H9 (cell line): ENCODE results near the gene DHX30. TPM values are rescaled to one million over a fixed set of nuclear protein-coding genes. Genes with fewer than 3 reads are reported as not detected.
A peak's percentile ranks its signal among the peaks of the same experiment; 100 is the strongest.

Source experiments
- DNase-seq: peaks from one replicate; pipeline ENCODE4 v3.0.0-alpha.2; 2017
- H2AFZ ChIP-seq: one replicate; pipeline ENCODE4 v1.6.1; 2013; ENCODE audit warnings: mild to moderate bottlenecking, low read length, control low read depth, moderate library complexity
- H2AK5ac ChIP-seq: 2 replicates; pipeline ENCODE4 v1.6.1; 2013; ENCODE audit warnings: low read length, control low read depth, mixed read lengths; ENCODE audit not compliant: insufficient read length
- H2BK120ac ChIP-seq: one replicate; pipeline ENCODE4 v1.6.1; 2013; ENCODE audit warnings: low read depth, mild to moderate bottlenecking, low read length, control low read depth, inconsistent platforms; ENCODE audit not compliant: poor library complexity, severe bottlenecking
- H2BK12ac ChIP-seq: 2 replicates; pipeline ENCODE4 v1.6.1; 2013; ENCODE audit warnings: low read length, control low read depth, mixed read lengths, low read depth; ENCODE audit not compliant: insufficient read length
- H2BK15ac ChIP-seq: 2 replicates; pipeline ENCODE4 v1.6.1; 2013; ENCODE audit warnings: low read depth, low read length, control low read depth
- H2BK20ac ChIP-seq: one replicate; pipeline ENCODE4 v1.6.1; 2013; ENCODE audit warnings: low read depth, mild to moderate bottlenecking, low read length, control low read depth, inconsistent platforms; ENCODE audit not compliant: poor library complexity, severe bottlenecking
- H2BK5ac ChIP-seq: 2 replicates; pipeline ENCODE4 v1.6.1; 2013; ENCODE audit warnings: low read length, control low read depth, mixed read lengths; ENCODE audit not compliant: insufficient read length
- H3K14ac ChIP-seq: 2 replicates; pipeline ENCODE4 v1.6.1; 2013; ENCODE audit warnings: low read length, control low read depth; ENCODE audit not compliant: insufficient read depth
- H3K18ac ChIP-seq: 2 replicates; pipeline ENCODE4 v1.6.1; 2013; ENCODE audit warnings: low read depth, mild to moderate bottlenecking, mixed read lengths, low read length, control low read depth; ENCODE audit not compliant: insufficient read length
- H3K23ac ChIP-seq: 2 replicates; pipeline ENCODE4 v1.6.1; 2013; ENCODE audit warnings: low read length, control low read depth, mixed read lengths, low read depth; ENCODE audit not compliant: insufficient read length
- H3K23me2 ChIP-seq: 2 replicates; pipeline ENCODE4 v1.6.1; 2013; ENCODE audit warnings: low read depth, mild to moderate bottlenecking, mixed read lengths, low read length, control low read depth; ENCODE audit not compliant: insufficient read length, poor library complexity, severe bottlenecking
- H3K27ac ChIP-seq: 2 replicates; pipeline ENCODE4 v1.5.1; 2013; ENCODE audit warnings: low read length, control low read depth, mixed read lengths, low read depth; ENCODE audit not compliant: insufficient read length
- H3K27me3 ChIP-seq: 2 replicates; pipeline ENCODE4 v1.6.1; 2013; ENCODE audit warnings: low read length, control low read depth, inconsistent platforms; ENCODE audit not compliant: insufficient read depth
- H3K4ac ChIP-seq: 2 replicates; pipeline ENCODE4 v1.6.1; 2013; ENCODE audit warnings: low read depth, mild to moderate bottlenecking, control low read depth, inconsistent platforms, low read length, moderate library complexity
- H3K4me1 ChIP-seq: 2 replicates; pipeline ENCODE4 v1.6.1; 2013; ENCODE audit warnings: low read length, control low read depth, inconsistent platforms; ENCODE audit not compliant: insufficient read depth
- H3K4me2 ChIP-seq: 2 replicates; pipeline ENCODE4 v1.6.1; 2013; ENCODE audit warnings: low read length, control low read depth, mixed read lengths; ENCODE audit not compliant: insufficient read length, insufficient read depth
- H3K56ac ChIP-seq: 2 replicates; pipeline ENCODE4 v1.6.1; 2013; ENCODE audit warnings: low read depth, mild to moderate bottlenecking, mixed read lengths, low read length, control low read depth; ENCODE audit not compliant: insufficient read length
- H3K79me1 ChIP-seq: 2 replicates; pipeline ENCODE4 v1.6.1; 2013; ENCODE audit warnings: low read depth, mild to moderate bottlenecking, moderate library complexity, low read length, control low read depth, inconsistent platforms; ENCODE audit not compliant: insufficient read depth, poor library complexity, severe bottlenecking
- H3K79me2 ChIP-seq: 2 replicates; pipeline ENCODE4 v1.6.1; 2013; ENCODE audit warnings: low read length, control low read depth, inconsistent platforms; ENCODE audit not compliant: insufficient read depth
- H3K9ac ChIP-seq: 2 replicates; pipeline ENCODE4 v1.6.1; 2013; ENCODE audit warnings: low read length, control low read depth, mixed read lengths; ENCODE audit not compliant: insufficient read length; ENCODE audit errors: extremely low read depth
- H3K9me3 ChIP-seq: one replicate; pipeline ENCODE4 v1.6.1; 2013; ENCODE audit warnings: low read depth, low read length, inconsistent platforms; ENCODE audit not compliant: control insufficient read depth
- H3T11ph ChIP-seq: one replicate; pipeline ENCODE4 v1.6.1; 2013; ENCODE audit warnings: mild to moderate bottlenecking, low read length, control low read depth, inconsistent platforms
- H4K20me1 ChIP-seq: one replicate; pipeline ENCODE4 v1.6.1; 2013; ENCODE audit not compliant: control insufficient read depth, insufficient read length, insufficient read depth
- H4K5ac ChIP-seq: 2 replicates; pipeline ENCODE4 v1.6.1; 2013; ENCODE audit warnings: low read depth, mild to moderate bottlenecking, mixed read lengths, low read length, control low read depth; ENCODE audit not compliant: insufficient read length
- H4K8ac ChIP-seq: replicated peaks from 2 replicates; pipeline ENCODE4 v1.6.1; 2013; ENCODE audit warnings: low read length, control low read depth, mixed read lengths, low read depth; ENCODE audit not compliant: insufficient read length
- H4K91ac ChIP-seq: 2 replicates; pipeline ENCODE4 v1.6.1; 2013; ENCODE audit warnings: low read depth, mild to moderate bottlenecking, moderate library complexity, mixed read lengths, low read length, control low read depth; ENCODE audit not compliant: insufficient read length
- H3K27ac Mint-ChIP-seq, 3 experiments: 2 replicates in 2 of 3; 3 replicates in 1 of 3; pipeline ENCODE4 v1.8.0; 2020 to 2021; ENCODE audit warnings: mixed read lengths in 3 of 3, mild to moderate bottlenecking in 1 of 3, moderate library complexity in 1 of 3
- H3K27me3 Mint-ChIP-seq: 2 replicates; pipeline ENCODE4 v1.8.0; 2021; ENCODE audit warnings: low read depth, mild to moderate bottlenecking, moderate library complexity, mixed read lengths
- H3K36me3 Mint-ChIP-seq, 3 experiments: 2 replicates in 2 of 3; 3 replicates in 1 of 3; pipeline ENCODE4 v1.8.0; 2020 to 2021; ENCODE audit warnings: low read depth in 3 of 3, mixed read lengths in 3 of 3; ENCODE audit not compliant: insufficient read depth in 1 of 3
- H3K4me1 Mint-ChIP-seq, 2 experiments: 2 replicates each; pipeline ENCODE4 v1.8.0; 2020; ENCODE audit warnings: mixed read lengths in 2 of 2
- H3K4me3 Mint-ChIP-seq, 2 experiments: 2 replicates in 1 of 2; 3 replicates in 1 of 2; pipeline ENCODE4 v1.8.0; 2020 to 2021; ENCODE audit warnings: mild to moderate bottlenecking in 2 of 2, mixed read lengths in 2 of 2, moderate library complexity in 1 of 2
- H3K9me3 Mint-ChIP-seq, 2 experiments: 2 replicates in 1 of 2; 3 replicates in 1 of 2; pipeline ENCODE4 v1.8.0; 2020; ENCODE audit warnings: mild to moderate bottlenecking in 2 of 2, mixed read lengths in 2 of 2, moderate library complexity in 1 of 2
- CTCF ChIP-seq: fragments of 200-600 bp; sonication (generic); conservative IDR thresholded peaks from 3 replicates; pipeline ENCODE4 v1.8.0; 2021; ENCODE audit warnings: antibody characterized with exemption, mild to moderate bottlenecking
- WGBS: extraction: QIAGEN DNeasy Blood & Tissue Kit; methylation state at CpG from one replicate; pipeline ENCODE4 v1.1.7; 2013; ENCODE audit warnings: missing lambda C conversion rate, low lambda C conversion rate, mixed read lengths; ENCODE audit not compliant: insufficient read length; ENCODE audit errors: extremely low coverage; 5-methylcytosine and 5-hydroxymethylcytosine counted together
- total RNA-seq: library from RNA; stranded (reverse); gene quantifications from 2 replicates; pipeline ENCODE4 v1.2.1, GENCODE V29; 2021

Gene DHX30
- total RNA-seq, 1 experiment from 2014 or later, result 107 TPM

DNA sequence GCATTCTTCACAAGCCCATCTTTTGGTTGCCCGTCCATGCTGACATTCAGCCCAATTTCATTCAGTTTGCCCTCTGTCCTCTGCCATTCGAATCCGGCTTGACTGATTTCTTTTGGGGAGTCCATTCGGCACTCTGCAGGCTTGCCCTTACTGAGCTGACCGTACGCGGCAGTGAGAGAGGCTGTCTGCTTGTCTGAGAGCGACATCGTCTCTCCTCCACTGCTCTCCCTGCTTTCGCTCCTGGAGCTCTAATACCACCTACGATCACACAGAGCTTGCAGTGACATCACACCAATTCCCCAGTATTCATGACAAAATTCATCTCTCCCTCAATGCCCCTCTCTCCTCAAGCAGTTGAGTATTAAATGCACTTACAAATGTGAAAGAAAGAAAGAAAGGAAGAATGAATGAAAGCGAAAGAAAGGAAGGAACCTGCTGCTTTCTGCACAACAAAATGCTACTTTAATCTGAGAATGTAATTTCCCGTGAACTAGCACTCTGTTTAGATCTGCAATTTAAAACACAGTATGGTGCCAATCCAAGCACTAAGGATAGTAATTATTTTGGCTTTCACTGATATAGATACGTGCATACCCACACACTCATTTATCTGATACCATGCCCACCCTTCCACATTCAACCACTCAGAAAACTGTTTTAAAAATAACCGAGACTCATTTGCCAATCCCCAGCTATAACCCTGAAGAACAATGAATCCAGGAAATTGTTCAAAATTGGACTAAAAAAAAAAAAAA, 89.5 kb downstream of the DHX30 start:
- no CpG with 5 or more reads among the region's 15 CpGs for WGBS
- Histone ChIP-seq H3K9ac (no peak overlapping the region), H4K91ac (no peak overlapping the region), H3K56ac (no peak overlapping the region), H3K4ac (no peak overlapping the region), H2AK5ac (no peak overlapping the region), H3K4me1 (peaks cover 3% of the 10 kb centered on the region), H3K23ac (no peak overlapping the region), H2BK15ac (no peak overlapping the region), H4K20me1 (no peaks in the 10 kb centered on the region), H2BK20ac (no peak overlapping the region), H3K23me2 (no peaks in the 10 kb centered on the region), H4K5ac (no peak overlapping the region), H2BK120ac (no peak overlapping the region), H3K79me1 (no peaks in the 10 kb centered on the region), H3K18ac (no peak overlapping the region), H3K4me2 (no peak overlapping the region), H2BK5ac (no peak overlapping the region), H3K27me3 (no peaks in the 10 kb centered on the region), H3K9me3 (no peaks in the 10 kb centered on the region), H4K8ac (no peak overlapping the region), H2AFZ (no peak overlapping the region), H3K14ac (no peak overlapping the region), H3K79me2 (no peaks in the 10 kb centered on the region), H3K27ac (no peak overlapping the region), H3T11ph (no peak overlapping the region), H2BK12ac (no peak overlapping the region)
- Mint-ChIP-seq H3K27me3 (no peaks in the 10 kb centered on the region), H3K9me3 (no peaks in the 10 kb centered on the region), H3K4me3 (0 out of 5 replicates have a peak overlapping the region, but pooled peaks of 1 of the 2 experiments have one; percentile 3), H3K4me1 (peaks cover 43 to 56% of the 10 kb centered on the region in 2 experiments), H3K36me3 (peaks cover 17 to 27% (median 24%) of the 10 kb centered on the region in 3 experiments; a peak in 6 of 7 replicates), H3K27ac (peak overlapping the region; percentile 55 to 91 (median 62); a peak in 5 of 7 replicates)
- DNase-seq, result no peak
- TF ChIP-seq CTCF, result no peak
